Measurements from ENCODE around the gene FKBP1A.

Gene FKBP1A

DNA sequence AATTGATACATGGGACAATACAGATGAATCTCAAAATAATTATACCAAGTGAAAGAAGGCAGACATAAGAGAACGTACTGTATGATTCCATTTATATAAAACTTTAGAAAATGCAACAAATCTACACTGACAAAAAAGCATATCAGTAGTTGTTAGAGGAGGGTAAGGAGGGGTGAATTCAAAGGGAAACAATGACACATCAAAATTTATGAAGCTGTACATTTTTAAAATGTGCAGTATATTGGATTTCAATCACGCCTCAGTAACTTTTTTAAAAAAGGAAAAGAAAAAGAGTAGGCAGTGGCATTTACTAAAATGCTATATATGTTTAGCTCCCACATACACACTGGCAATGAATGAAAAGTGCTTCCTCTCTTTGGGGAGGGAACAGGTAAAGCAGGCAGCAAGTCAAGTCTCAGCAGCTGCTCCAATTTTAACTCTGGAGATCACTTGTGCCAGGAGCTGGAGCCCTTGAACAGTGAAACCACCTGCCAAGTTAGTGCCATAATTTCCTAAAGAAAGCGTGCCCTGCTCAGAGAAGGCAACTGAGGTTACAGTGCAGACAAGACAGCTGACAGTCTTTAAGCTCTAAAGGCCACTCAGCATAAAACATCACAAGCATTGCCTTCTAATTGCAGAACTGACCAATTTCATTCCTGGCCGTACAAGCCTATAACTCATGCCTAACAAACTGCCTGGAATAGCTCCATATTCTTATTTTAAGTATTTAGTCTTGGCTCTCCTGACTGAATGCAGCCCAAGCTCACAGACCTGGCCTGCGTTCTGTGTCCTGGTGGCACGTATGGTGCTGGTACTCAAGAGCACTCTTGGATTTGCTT lies 10.9 kb downstream of the FKBP1A start:
- Histone ChIP-seq H3K4me3 (ENCODE audit: low read length) (no peak overlapping the region), H3K27me3 (ENCODE audit: control insufficient read depth, insufficient read depth, low read length) (no peaks in the 10 kb centered on the region), H3K9ac (ENCODE audit: low read length) (no peak overlapping the region), H3K9me3 (ENCODE audit: control insufficient read depth, low read depth, low read length) (no peaks in the 10 kb centered on the region), H3K36me3 (ENCODE audit: control insufficient read depth, low read depth, low read length) (no peaks in the 10 kb centered on the region), H3K27ac (ENCODE audit: low read length) (no peak overlapping the region), H3K4me1 (ENCODE audit: control insufficient read depth, low read depth, low read length) (peaks cover 5% of the 10 kb centered on the region)

DNA sequence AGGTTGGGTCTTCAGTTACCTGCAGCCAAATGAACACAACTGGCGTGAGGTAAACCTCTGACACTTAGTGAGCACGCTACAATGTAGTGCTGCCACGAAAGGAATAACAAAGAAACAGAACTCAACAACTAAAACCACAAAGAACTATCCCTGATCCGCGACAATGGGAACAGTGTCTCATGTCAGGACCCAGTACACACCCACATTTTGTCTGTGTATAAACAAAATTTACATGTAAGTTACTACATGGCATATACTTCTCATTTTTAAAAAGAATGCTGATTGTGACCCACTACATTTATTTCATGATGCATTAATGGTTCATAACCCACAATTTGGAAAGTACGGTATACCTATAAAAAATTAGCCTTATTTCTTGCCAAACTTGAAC lies 14.1 kb downstream of the FKBP1A start:
- no peaks in the 10 kb centered on the region for H3K9me3 ChIP-seq (ENCODE audit: control insufficient read depth, low read depth, low read length)
- no peak overlapping the region for H3K4me3 ChIP-seq (ENCODE audit: low read length)
- no peak overlapping the region for H3K9ac ChIP-seq (ENCODE audit: low read length)
- peaks cover 5% of the 10 kb centered on the region for H3K4me1 ChIP-seq (ENCODE audit: control insufficient read depth, low read depth, low read length)
- no peak overlapping the region for H3K27ac ChIP-seq (ENCODE audit: low read length)
- peaks cover 13% of the 10 kb centered on the region for H3K36me3 ChIP-seq (ENCODE audit: control insufficient read depth, low read depth, low read length)
- H3K27me3 ChIP-seq (ENCODE audit: control insufficient read depth, insufficient read depth, low read length): no peaks in the 10 kb centered on the region

DNA sequence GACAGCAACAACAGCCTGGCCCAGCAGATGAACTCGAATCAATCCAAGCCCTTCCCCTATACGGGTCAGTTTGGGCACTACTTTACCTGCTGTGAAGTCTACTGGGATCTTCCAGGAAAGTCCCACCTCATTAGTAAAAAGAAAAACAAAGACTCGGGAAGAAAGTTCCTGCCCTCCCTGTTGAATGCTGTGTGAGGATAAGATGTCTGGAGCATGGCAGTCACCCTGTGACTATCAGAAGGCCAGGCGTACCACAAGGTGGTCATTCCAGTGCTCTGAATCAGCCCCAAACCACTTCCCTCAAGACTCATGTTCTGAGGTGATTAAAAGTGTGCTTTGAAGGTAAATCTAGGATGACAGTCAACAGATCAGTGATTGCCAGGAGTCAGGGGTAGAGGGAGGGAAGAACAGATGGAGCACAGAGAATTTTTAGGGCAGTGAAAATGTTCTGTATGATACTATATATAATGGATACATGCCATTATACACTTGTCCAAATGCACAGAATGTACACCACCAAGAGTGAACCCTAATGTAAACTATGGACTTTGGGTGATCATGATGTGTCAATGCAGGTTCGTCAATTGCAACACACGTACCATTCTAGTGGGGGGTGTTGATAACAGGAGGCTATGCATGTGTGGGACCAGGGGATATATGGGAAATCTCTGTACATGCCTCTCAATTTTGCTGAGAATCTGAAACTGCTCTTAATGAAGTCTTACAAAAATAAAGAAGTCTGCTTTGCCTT lies 14.7 kb downstream of the FKBP1A start:
- Histone ChIP-seq H3K9me3 (ENCODE audit: control insufficient read depth, low read depth, low read length) (no peaks in the 10 kb centered on the region), H3K27ac (ENCODE audit: low read length) (no peak overlapping the region), H3K9ac (ENCODE audit: low read length) (no peak overlapping the region), H3K27me3 (ENCODE audit: control insufficient read depth, insufficient read depth, low read length) (no peaks in the 10 kb centered on the region), H3K36me3 (ENCODE audit: control insufficient read depth, low read depth, low read length) (peaks cover 19% of the 10 kb centered on the region), H3K4me3 (ENCODE audit: low read length) (no peak overlapping the region), H3K4me1 (ENCODE audit: control insufficient read depth, low read depth, low read length) (peaks cover 5% of the 10 kb centered on the region)

DNA sequence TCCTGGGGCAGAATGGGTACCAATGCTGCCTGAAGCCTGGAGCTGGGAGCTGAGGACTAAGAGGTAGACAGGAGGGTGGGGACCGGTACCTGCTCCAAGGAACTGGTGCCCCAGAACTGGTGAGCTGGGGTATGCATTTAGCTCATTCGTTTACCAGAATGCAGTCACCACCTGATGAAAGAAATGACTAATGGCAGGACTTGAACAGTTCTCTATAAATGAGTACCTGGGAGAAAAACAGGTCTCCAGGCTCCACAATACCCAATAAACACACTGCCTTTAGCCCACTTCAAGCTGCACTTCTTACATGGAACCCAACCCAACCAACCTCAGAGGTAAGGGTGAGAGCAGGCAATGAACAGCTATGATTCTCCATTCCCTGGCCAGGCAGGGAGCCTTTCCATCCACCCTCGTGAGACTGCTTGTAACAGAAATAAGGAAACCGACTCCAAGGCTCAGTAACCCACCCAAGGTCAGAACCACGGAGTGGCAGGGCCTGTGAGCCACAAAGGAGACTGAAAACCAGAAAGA lies 15.4 kb downstream of the FKBP1A start:
- Histone ChIP-seq H3K4me3 (ENCODE audit: low read length) (no peak overlapping the region), H3K27ac (ENCODE audit: low read length) (no peak overlapping the region), H3K27me3 (ENCODE audit: control insufficient read depth, insufficient read depth, low read length) (no peaks in the 10 kb centered on the region), H3K9ac (ENCODE audit: low read length) (no peak overlapping the region), H3K36me3 (ENCODE audit: control insufficient read depth, low read depth, low read length) (peaks cover 24% of the 10 kb centered on the region), H3K9me3 (ENCODE audit: control insufficient read depth, low read depth, low read length) (no peaks in the 10 kb centered on the region), H3K4me1 (ENCODE audit: control insufficient read depth, low read depth, low read length) (peaks cover 5% of the 10 kb centered on the region)

DNA sequence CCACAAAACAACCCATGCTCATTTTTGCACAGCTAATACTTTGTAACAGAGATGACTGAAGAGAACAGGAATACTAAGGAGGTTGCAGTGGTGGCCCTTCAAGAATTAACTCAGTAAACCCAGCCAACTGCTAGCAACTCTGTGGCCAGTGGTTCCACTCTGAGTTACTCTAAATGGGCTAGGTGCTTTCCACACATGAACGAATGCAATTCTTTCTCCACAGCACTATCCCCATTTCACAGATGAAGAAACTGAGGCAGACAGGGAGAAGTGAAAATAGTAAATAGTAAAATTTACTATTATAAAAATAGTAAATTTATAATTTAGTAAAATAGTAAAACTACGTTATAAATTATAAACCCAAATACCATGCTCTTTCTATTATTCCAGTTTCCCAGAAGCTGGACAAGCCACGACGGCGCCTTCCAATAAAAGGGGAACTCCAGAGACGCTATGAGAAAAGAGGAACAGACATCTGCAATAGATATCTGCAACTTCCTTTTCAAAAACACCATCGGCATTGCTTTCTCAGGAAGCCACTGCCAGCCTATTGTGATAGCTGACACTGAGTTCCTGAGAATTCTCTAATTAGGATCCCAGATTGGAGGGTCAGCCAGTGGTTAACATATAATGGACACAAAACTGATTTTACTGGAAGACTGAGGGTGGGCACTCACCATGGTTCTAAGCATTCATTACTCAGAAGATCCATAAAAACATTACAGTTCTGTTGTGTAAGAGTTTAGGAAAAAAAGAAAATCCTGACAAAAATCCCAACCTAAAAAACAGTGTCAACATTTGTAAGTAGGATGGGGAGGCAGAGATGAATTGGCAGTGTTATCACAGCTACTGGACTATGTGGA lies 16.2 kb downstream of the FKBP1A start:
- H3K4me1 ChIP-seq (ENCODE audit: control insufficient read depth, low read depth, low read length): peaks cover 5% of the 10 kb centered on the region
- H3K36me3 ChIP-seq (ENCODE audit: control insufficient read depth, low read depth, low read length): peaks cover 31% of the 10 kb centered on the region
- no peak overlapping the region for H3K27ac ChIP-seq (ENCODE audit: low read length)
- no peaks in the 10 kb centered on the region for H3K27me3 ChIP-seq (ENCODE audit: control insufficient read depth, insufficient read depth, low read length)
- no peak overlapping the region for H3K4me3 ChIP-seq (ENCODE audit: low read length)
- no peak overlapping the region for H3K9ac ChIP-seq (ENCODE audit: low read length)
- H3K9me3 ChIP-seq (ENCODE audit: control insufficient read depth, low read depth, low read length): no peaks in the 10 kb centered on the region

DNA sequence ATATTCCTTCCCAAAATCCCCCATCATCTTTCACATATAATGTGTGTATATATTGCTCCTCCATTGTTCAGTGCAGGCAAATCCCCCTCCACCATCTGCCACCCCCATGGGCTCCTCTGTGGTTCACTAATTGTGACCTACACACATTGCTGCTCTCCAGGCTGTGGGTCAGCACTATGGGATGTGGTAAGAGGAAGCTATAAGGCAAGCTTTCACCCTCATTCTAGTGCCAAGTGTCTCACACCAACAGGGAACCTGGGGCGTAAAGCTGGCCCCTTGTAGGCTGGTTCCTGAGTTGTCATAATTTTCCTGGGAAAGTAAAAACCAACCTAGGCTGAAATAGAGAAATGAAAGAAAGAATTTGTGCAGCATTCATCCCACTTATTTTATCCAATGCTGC lies 16.8 kb downstream of the FKBP1A start:
- no peak overlapping the region for H3K27ac ChIP-seq (ENCODE audit: low read length)
- no peak overlapping the region for H3K9ac ChIP-seq (ENCODE audit: low read length)
- peaks cover 5% of the 10 kb centered on the region for H3K4me1 ChIP-seq (ENCODE audit: control insufficient read depth, low read depth, low read length)
- H3K9me3 ChIP-seq (ENCODE audit: control insufficient read depth, low read depth, low read length): no peaks in the 10 kb centered on the region
- H3K4me3 ChIP-seq (ENCODE audit: low read length): no peak overlapping the region
- H3K27me3 ChIP-seq (ENCODE audit: control insufficient read depth, insufficient read depth, low read length): no peaks in the 10 kb centered on the region
- peaks cover 37% of the 10 kb centered on the region for H3K36me3 ChIP-seq (ENCODE audit: control insufficient read depth, low read depth, low read length)

DNA sequence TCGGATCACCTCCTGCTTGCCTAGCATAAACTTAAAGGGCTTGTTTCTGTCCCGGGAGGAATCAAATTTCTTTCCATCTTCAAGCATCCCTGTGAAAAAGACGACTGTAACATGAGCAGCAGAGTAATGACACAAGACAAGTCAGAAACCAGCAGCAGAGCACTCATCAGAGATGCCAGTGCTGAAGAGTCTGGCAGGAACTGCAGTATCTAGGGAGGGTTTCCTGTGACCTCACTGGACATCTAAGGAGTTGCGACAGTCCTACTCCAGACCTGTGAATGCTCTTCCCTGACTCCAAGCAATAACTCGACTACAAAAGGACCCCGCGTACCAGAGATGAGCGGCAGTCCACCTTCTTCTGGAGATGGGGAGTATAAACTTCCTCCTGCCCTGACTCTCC lies 17.3 kb downstream of the FKBP1A start:
- Histone ChIP-seq H3K9me3 (ENCODE audit: control insufficient read depth, low read depth, low read length) (no peaks in the 10 kb centered on the region), H3K9ac (ENCODE audit: low read length) (no peak overlapping the region), H3K36me3 (ENCODE audit: control insufficient read depth, low read depth, low read length) (peaks cover 41% of the 10 kb centered on the region), H3K4me3 (ENCODE audit: low read length) (no peak overlapping the region), H3K27me3 (ENCODE audit: control insufficient read depth, insufficient read depth, low read length) (no peaks in the 10 kb centered on the region), H3K4me1 (ENCODE audit: control insufficient read depth, low read depth, low read length) (peaks cover 5% of the 10 kb centered on the region), H3K27ac (ENCODE audit: low read length) (no peak overlapping the region)

DNA sequence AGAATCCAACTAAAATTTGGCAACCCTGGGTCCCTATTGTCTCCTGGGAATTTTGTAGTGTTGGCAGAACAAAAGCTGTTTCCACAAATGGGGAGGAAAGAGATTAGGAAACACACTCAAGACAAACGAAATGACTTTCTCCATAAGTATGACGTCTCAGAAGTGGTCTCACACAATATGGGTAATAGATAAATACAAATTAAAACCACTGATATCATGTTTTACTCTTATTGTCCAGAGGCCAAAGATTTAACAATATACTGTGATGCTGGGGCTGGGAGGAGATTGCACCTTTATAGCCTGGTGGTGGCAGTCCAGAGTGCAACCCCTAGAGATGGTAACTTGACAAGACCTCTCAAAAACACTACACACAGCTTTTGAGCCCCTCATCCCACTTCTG lies 18.6 kb downstream of the FKBP1A start:
- Histone ChIP-seq H3K4me3 (ENCODE audit: low read length) (no peak overlapping the region), H3K9me3 (ENCODE audit: control insufficient read depth, low read depth, low read length) (no peaks in the 10 kb centered on the region), H3K4me1 (ENCODE audit: control insufficient read depth, low read depth, low read length) (peaks cover 5% of the 10 kb centered on the region), H3K27ac (ENCODE audit: low read length) (no peak overlapping the region), H3K27me3 (ENCODE audit: control insufficient read depth, insufficient read depth, low read length) (no peaks in the 10 kb centered on the region), H3K9ac (ENCODE audit: low read length) (no peak overlapping the region), H3K36me3 (ENCODE audit: control insufficient read depth, low read depth, low read length) (peaks cover 45% of the 10 kb centered on the region)

DNA sequence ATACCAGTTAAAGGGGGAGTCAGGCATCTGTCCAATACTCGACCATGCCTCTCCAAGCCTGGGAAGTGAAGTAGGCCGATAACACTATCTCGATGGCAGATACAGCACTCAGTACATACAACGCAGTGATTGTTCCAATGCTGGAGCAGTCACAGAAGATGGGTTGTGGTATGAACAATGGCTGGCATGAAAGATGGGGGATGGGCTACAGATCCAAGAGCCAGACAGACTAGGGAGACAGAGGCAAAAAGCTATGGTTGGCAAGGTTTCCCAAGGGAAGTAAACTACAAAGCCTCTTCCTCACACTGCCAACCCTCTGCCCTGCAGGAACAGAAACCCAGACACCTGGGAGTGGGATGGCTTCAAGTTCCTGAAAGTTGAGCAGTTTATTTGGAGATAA lies 19.2 kb downstream of the FKBP1A start:
- Histone ChIP-seq H3K27me3 (ENCODE audit: control insufficient read depth, insufficient read depth, low read length) (no peaks in the 10 kb centered on the region), H3K4me3 (ENCODE audit: low read length) (no peak overlapping the region), H3K36me3 (ENCODE audit: control insufficient read depth, low read depth, low read length) (peaks cover 45% of the 10 kb centered on the region), H3K9ac (ENCODE audit: low read length) (no peak overlapping the region), H3K9me3 (ENCODE audit: control insufficient read depth, low read depth, low read length) (no peaks in the 10 kb centered on the region), H3K4me1 (ENCODE audit: control insufficient read depth, low read depth, low read length) (peaks cover 5% of the 10 kb centered on the region), H3K27ac (ENCODE audit: low read length) (no peak overlapping the region)

DNA sequence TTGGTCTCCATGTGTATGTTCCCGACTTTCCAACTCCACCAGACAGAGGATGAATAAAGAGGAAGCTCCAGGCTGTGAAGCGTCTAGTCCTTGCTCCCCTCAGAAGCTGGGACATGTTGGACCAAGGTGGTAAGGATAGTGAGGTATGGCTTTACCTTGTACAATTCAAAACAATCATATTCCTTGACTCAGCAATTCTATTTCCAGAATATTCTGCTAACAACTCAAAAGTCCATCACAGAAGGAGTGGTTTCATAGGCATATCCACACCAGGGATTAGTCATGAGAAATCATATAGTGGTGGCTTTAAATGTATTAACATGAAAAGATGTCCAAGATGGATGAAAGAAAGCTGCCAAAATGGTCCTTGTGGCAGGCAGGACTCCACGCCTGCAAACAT lies 19.8 kb downstream of the FKBP1A start:
- peaks cover 45% of the 10 kb centered on the region for H3K36me3 ChIP-seq (ENCODE audit: control insufficient read depth, low read depth, low read length)
- H3K9me3 ChIP-seq (ENCODE audit: control insufficient read depth, low read depth, low read length): no peaks in the 10 kb centered on the region
- H3K9ac ChIP-seq (ENCODE audit: low read length): no peak overlapping the region
- H3K4me3 ChIP-seq (ENCODE audit: low read length): no peak overlapping the region
- H3K4me1 ChIP-seq (ENCODE audit: control insufficient read depth, low read depth, low read length): peaks cover 1% of the 10 kb centered on the region
- no peaks in the 10 kb centered on the region for H3K27me3 ChIP-seq (ENCODE audit: control insufficient read depth, insufficient read depth, low read length)
- no peak overlapping the region for H3K27ac ChIP-seq (ENCODE audit: low read length)

DNA sequence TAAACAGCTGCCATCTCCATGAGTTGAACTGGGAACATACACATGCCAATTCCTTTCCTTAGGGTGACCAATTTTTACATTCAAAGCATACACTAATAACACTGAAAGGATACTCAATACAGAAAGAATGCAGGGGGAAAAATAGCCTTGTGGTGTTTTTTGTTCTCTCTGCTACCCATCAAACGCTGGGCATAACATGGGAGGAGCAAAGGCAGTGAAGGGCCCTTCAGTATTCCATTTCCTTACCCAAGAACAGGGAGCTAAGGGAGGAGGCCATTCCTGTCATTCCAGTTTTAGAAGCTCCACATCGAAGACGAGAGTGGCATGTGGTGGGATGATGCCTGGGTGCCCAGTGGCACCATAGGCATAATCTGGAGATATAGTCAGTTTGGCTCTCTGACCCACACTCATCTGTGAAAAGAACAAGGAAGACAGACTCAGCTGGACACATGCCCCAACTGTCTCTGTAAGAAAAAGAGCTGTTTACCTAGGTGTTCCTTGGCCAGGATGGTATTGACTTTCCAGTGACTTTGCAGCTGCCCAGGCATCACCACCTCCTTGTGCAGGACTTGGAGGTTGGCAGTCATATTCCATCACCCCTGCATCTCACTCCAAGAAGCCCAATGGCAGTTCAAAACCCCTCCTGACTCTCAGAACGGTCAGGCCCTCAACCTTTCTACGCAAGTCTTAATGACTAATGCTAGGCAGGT lies 20.9 kb downstream of the FKBP1A start:
- H3K4me1 ChIP-seq (ENCODE audit: control insufficient read depth, low read depth, low read length): no peaks in the 10 kb centered on the region
- no peaks in the 10 kb centered on the region for H3K27me3 ChIP-seq (ENCODE audit: control insufficient read depth, insufficient read depth, low read length)
- H3K4me3 ChIP-seq (ENCODE audit: low read length): no peak overlapping the region
- no peaks in the 10 kb centered on the region for H3K9me3 ChIP-seq (ENCODE audit: control insufficient read depth, low read depth, low read length)
- no peak overlapping the region for H3K27ac ChIP-seq (ENCODE audit: low read length)
- H3K9ac ChIP-seq (ENCODE audit: low read length): no peak overlapping the region
- peaks cover 45% of the 10 kb centered on the region for H3K36me3 ChIP-seq (ENCODE audit: control insufficient read depth, low read depth, low read length)

All from iPS-18a (cell line).